Panc1 (cell line): ENCODE results near the gene DAZAP2.

ENCODE experiments used
- POLR2AphosphoS5 ChIP-seq: IDR thresholded peaks from 2 replicates; pipeline ENCODE4 v1.6.1; 2012; ENCODE audit warnings: mild to moderate bottlenecking, low read depth, low read length, moderate library complexity
- TCF7L2 ChIP-seq: IDR thresholded peaks from 2 replicates; pipeline ENCODE4 v1.6.1; 2011; ENCODE audit warnings: mild to moderate bottlenecking, low read depth, low read length, inconsistent platforms
- TF ChIP-seq, protein P1 (sequence below): fragments of 450-650 bp; IDR thresholded peaks from 2 replicates; pipeline ENCODE4 v1.5.1; 2017; ENCODE audit warnings: mild to moderate bottlenecking
- TF ChIP-seq, protein P2 (sequence below), 2 experiments: IDR thresholded peaks; 2 replicates each; pipeline ENCODE4 v1.6.1; 2011 to 2012; ENCODE audit warnings: low read depth in 2 of 2, control low read depth in 1 of 2, low read length in 1 of 2, mild to moderate bottlenecking in 1 of 2, moderate library complexity in 1 of 2; ENCODE audit not compliant: insufficient read depth in 1 of 2

DNA sequence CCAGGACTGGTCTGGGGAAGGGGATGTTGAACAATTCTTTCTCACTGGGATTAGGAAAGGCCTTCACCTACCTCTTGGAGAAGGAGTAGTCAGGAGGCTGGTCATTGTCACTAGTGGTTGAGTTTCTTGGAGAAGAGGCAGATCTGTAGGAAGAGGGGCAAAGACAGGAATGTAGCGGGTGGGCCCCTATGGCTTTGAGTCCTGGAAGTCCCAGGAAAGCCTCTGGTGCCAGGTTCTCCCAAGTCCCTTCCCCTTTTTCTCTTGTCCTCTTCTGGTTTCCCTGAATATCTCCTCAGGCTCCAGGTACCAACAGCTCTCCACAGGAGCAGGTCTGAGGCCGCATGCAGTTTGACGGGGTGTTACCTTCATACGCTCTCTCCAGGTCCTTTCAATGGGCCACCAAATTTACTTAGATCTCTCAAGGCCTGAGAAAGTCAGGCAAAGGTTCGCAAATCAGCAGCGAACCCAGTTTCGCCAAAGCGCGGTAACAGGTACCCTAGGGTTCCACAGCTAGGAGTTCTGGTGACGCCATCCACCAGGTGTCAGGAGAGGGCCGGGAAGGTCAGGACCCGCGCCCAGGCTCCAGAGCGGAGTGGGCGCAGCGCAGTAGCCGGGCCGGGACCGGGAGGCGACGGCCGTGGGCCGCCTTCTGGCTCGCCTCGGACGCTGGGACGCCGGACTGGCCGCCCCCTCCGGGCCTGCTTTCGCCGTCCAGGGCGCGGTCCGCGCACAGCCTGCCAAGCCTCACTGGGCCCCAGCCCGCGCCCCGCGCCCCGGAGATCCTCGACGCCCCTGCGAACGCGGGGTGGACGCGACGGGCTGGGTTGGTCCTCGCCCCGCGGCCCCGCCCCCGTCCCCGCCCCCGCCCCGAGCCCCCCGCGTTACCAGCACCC lies 30.8 kb downstream of the DAZAP2 start:
- TF ChIP-seq POLR2AphosphoS5 (no peak), TCF7L2 (no peak)
- TF ChIP-seq, protein P1, sequence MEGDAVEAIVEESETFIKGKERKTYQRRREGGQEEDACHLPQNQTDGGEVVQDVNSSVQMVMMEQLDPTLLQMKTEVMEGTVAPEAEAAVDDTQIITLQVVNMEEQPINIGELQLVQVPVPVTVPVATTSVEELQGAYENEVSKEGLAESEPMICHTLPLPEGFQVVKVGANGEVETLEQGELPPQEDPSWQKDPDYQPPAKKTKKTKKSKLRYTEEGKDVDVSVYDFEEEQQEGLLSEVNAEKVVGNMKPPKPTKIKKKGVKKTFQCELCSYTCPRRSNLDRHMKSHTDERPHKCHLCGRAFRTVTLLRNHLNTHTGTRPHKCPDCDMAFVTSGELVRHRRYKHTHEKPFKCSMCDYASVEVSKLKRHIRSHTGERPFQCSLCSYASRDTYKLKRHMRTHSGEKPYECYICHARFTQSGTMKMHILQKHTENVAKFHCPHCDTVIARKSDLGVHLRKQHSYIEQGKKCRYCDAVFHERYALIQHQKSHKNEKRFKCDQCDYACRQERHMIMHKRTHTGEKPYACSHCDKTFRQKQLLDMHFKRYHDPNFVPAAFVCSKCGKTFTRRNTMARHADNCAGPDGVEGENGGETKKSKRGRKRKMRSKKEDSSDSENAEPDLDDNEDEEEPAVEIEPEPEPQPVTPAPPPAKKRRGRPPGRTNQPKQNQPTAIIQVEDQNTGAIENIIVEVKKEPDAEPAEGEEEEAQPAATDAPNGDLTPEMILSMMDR = peak; percentile 72
- TF ChIP-seq, protein P2, sequence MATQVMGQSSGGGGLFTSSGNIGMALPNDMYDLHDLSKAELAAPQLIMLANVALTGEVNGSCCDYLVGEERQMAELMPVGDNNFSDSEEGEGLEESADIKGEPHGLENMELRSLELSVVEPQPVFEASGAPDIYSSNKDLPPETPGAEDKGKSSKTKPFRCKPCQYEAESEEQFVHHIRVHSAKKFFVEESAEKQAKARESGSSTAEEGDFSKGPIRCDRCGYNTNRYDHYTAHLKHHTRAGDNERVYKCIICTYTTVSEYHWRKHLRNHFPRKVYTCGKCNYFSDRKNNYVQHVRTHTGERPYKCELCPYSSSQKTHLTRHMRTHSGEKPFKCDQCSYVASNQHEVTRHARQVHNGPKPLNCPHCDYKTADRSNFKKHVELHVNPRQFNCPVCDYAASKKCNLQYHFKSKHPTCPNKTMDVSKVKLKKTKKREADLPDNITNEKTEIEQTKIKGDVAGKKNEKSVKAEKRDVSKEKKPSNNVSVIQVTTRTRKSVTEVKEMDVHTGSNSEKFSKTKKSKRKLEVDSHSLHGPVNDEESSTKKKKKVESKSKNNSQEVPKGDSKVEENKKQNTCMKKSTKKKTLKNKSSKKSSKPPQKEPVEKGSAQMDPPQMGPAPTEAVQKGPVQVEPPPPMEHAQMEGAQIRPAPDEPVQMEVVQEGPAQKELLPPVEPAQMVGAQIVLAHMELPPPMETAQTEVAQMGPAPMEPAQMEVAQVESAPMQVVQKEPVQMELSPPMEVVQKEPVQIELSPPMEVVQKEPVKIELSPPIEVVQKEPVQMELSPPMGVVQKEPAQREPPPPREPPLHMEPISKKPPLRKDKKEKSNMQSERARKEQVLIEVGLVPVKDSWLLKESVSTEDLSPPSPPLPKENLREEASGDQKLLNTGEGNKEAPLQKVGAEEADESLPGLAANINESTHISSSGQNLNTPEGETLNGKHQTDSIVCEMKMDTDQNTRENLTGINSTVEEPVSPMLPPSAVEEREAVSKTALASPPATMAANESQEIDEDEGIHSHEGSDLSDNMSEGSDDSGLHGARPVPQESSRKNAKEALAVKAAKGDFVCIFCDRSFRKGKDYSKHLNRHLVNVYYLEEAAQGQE (IDR thresholded peaks at IDR 0.05; ENCODE audit: insufficient read depth in 1 of 2, low read depth in 2 of 2, low read length in 1 of 2) = no peak
